Fibroblast of villous mesenchyme (primary cell): ENCODE data around the gene CALHM1. TPM values are rescaled to one million over a fixed set of nuclear protein-coding genes. Genes with fewer than 3 reads are reported as not detected.
A peak's percentile ranks its signal among the peaks of the same experiment; 100 is the strongest.

Experiments used
- DNase-seq: peaks from one replicate; pipeline ENCODE4 v3.0.0-alpha.2; 2010; ENCODE audit warnings: low read depth
- H3K4me3 ChIP-seq: 2 replicates; pipeline ENCODE4 v1.5.1; 2011; ENCODE audit warnings: low read depth, mild to moderate bottlenecking, low read length
- CTCF ChIP-seq: IDR thresholded peaks from 2 replicates; pipeline ENCODE4 v1.5.1; 2012; ENCODE audit warnings: low read depth, mild to moderate bottlenecking, low read length; ENCODE audit not compliant: insufficient read depth
- total RNA-seq: library from RNA; depleted of rRNA; stranded (reverse); fragments of >200 nt; gene quantifications from 2 replicates; pipeline ENCODE4 v1.2.3, GENCODE V29; 2012

CALHM1 gene
- total RNA-seq, 1 donor = not detected

- TF ChIP-seq CTCF = no peak
- H3K4me3 ChIP-seq = no peak overlapping the region
- DNase-seq = no peak
Observed at GRCh38 chr10:103444478-103444877, 14.2 kb downstream of the CALHM1 start.

GRCh38 chr10:103443475-103444185 is 15.1 kb downstream of the CALHM1 start:
- H3K4me3 ChIP-seq = no peak overlapping the region
- no peak for TF ChIP-seq CTCF
- no peak for DNase-seq

GRCh38 chr10:103442031-103442461 is 16.7 kb downstream of the CALHM1 start:
- DNase-seq = peak; percentile 74
- no peak for TF ChIP-seq CTCF
- no peak overlapping the region for H3K4me3 ChIP-seq

GRCh38 chr10:103441611-103442010 is 17.1 kb downstream of the CALHM1 start:
- no peak overlapping the region for H3K4me3 ChIP-seq
- no peak for DNase-seq
- no peak for TF ChIP-seq CTCF

GRCh38 chr10:103441206-103441605 is 17.5 kb downstream of the CALHM1 start:
- no peak for DNase-seq
- no peak for TF ChIP-seq CTCF
- H3K4me3 ChIP-seq = no peak overlapping the region

GRCh38 chr10:103440416-103440815 is 18.3 kb downstream of the CALHM1 start:
- H3K4me3 ChIP-seq = no peak overlapping the region
- no peak for TF ChIP-seq CTCF

GRCh38 chr10:103439776-103440175 is 18.9 kb downstream of the CALHM1 start:
- H3K4me3 ChIP-seq = no peak overlapping the region
- no peak for TF ChIP-seq CTCF
- DNase-seq = no peak

More at GRCh38 chr10:103440416-103440815, 18.3 kb downstream of the CALHM1 start:
- DNase-seq = no peak
